Inferior parietal cortex (tissue), 1 donor: ENCODE results near the gene C8B.

Experiments used
- DNase-seq: peaks from one replicate; pipeline ENCODE4 v3.0.0-alpha.2; 2016; ENCODE audit errors: extremely low spot score

Gene C8B

GRCh38 chr1:56898879-56899278 is 66.9 kb downstream of the C8B start:
- no peak for DNase-seq

- DNase-seq = no peak
Observed at GRCh38 chr1:56898005-56898373, 67.8 kb downstream of the C8B start.

GRCh38 chr1:56897150-56898004 is 68.4 kb downstream of the C8B start:
- no peak for DNase-seq

- DNase-seq = no peak
Observed at GRCh38 chr1:56894014-56894413, 71.8 kb downstream of the C8B start.

- DNase-seq = no peak
Observed at GRCh38 chr1:56890229-56890628, 75.6 kb downstream of the C8B start.

- no peak for DNase-seq
Observed at GRCh38 chr1:56881417-56881816, 84.4 kb downstream of the C8B start.

DNA sequence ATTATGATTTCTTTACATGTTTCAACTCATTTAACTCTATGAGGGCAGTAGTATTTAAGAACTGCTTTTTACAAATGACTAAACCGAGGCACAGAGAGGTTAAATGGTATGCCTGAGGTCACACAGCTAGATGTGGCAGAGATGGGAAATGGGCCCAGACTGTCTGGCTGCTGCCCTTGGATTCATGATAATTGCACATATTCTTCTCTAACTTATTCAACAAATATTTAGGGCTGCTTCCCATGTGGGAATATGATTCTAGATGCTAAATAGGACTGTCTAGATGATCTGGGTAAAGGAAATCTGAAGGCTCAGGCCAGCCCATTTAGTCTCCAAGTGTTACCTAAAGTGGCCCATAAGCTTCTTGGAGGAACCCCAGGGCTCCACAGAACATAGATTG is 85.0 kb downstream of the C8B start:
- no peak for DNase-seq
